ENCODE data around the gene PDE2A. TPM values are rescaled to one million over a fixed set of nuclear protein-coding genes. Genes with fewer than 3 reads are reported as not detected.

Gene PDE2A
- total RNA-seq, 1 donor from 2014 or later, result 19.6 TPM

GRCh38 chr11:72649215-72649976 is 24.8 kb downstream of the PDE2A start:
- Histone ChIP-seq H3K9me3 (replicated peaks) (no peaks in the 10 kb centered on the region), H3K4me1 (no peaks in the 10 kb centered on the region), H3K36me3 (no peaks in the 10 kb centered on the region), H3K4me3 (no peak overlapping the region), H3K27me3 (ENCODE audit: low read depth) (no peaks in the 10 kb centered on the region), H3K27ac (replicated peaks) (no peak overlapping the region)
- no peak for DNase-seq
- no peak for TF ChIP-seq CTCF (IDR thresholded peaks at IDR 0.05; ENCODE audit: borderline replicate concordance)
- intact Hi-C loops (cut with micrococcal nuclease), result no loop called here

- Histone ChIP-seq H3K27me3 (ENCODE audit: low read depth) (no peaks in the 10 kb centered on the region), H3K27ac (replicated peaks) (no peak overlapping the region), H3K4me1 (no peaks in the 10 kb centered on the region), H3K9me3 (replicated peaks) (no peaks in the 10 kb centered on the region), H3K36me3 (no peaks in the 10 kb centered on the region), H3K4me3 (no peak overlapping the region)
- TF ChIP-seq CTCF (IDR thresholded peaks at IDR 0.05; ENCODE audit: borderline replicate concordance), result no peak
- DNase-seq, result no peak
- intact Hi-C loops (cut with micrococcal nuclease), result no loop called here
Observed at GRCh38 chr11:72648384-72649136, 25.7 kb downstream of the PDE2A start.

DNA sequence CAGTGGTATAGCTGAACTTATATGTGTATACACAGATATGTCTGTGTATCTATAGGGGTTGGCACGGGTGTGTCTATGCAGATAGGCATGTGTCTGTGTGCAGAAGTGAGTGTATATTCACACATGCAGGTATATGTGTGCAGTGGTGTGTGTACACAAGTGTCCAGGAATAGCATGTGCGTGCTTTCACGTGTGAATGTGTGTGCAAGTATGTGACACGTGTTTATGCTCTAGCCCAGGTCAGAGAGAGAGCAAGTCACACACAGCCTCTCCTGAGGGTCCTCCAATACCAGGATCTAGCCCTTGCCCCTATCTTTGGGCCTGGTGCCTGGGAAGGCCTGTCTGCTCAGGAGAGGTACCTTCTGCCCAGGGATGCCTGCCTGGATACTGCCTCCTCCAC is 26.3 kb downstream of the PDE2A start:
- intact Hi-C loops (cut with micrococcal nuclease), result no loop called here
- peaks cover 6% of the 10 kb centered on the region for H3K4me1 ChIP-seq

GRCh38 chr11:72646472-72646871 is 27.8 kb downstream of the PDE2A start:
- Histone ChIP-seq H3K27me3 (ENCODE audit: low read depth) (no peaks in the 10 kb centered on the region), H3K27ac (replicated peaks) (no peak overlapping the region), H3K4me3 (no peak overlapping the region), H3K9me3 (replicated peaks) (no peaks in the 10 kb centered on the region), H3K36me3 (no peaks in the 10 kb centered on the region), H3K4me1 (peaks cover 19% of the 10 kb centered on the region)
- no peak for DNase-seq
- no peak for TF ChIP-seq CTCF (IDR thresholded peaks at IDR 0.05; ENCODE audit: borderline replicate concordance)
- intact Hi-C loops (cut with micrococcal nuclease), result no loop called here

More for the DNA sequence above, 26.3 kb downstream of the PDE2A start:
- Histone ChIP-seq H3K36me3 (no peaks in the 10 kb centered on the region), H3K4me3 (no peak overlapping the region), H3K27ac (replicated peaks) (no peak overlapping the region), H3K27me3 (ENCODE audit: low read depth) (no peaks in the 10 kb centered on the region), H3K9me3 (replicated peaks) (no peaks in the 10 kb centered on the region)
- no peak for DNase-seq
- TF ChIP-seq CTCF (IDR thresholded peaks at IDR 0.05; ENCODE audit: borderline replicate concordance), result no peak

GRCh38 chr11:72646024-72646423 is 28.2 kb downstream of the PDE2A start:
- no peaks in the 10 kb centered on the region for H3K9me3 ChIP-seq (replicated peaks)
- no peak for TF ChIP-seq CTCF (IDR thresholded peaks at IDR 0.05; ENCODE audit: borderline replicate concordance)
- H3K4me1 ChIP-seq, result peaks cover 23% of the 10 kb centered on the region
- DNase-seq, result no peak
- no peaks in the 10 kb centered on the region for H3K27me3 ChIP-seq (ENCODE audit: low read depth)
- no peak overlapping the region for H3K4me3 ChIP-seq
- intact Hi-C loops (cut with micrococcal nuclease), result no loop called here
- H3K27ac ChIP-seq (replicated peaks), result no peak overlapping the region
- no peaks in the 10 kb centered on the region for H3K36me3 ChIP-seq
